ENCODE measurements around the gene BIRC5.

DNA sequence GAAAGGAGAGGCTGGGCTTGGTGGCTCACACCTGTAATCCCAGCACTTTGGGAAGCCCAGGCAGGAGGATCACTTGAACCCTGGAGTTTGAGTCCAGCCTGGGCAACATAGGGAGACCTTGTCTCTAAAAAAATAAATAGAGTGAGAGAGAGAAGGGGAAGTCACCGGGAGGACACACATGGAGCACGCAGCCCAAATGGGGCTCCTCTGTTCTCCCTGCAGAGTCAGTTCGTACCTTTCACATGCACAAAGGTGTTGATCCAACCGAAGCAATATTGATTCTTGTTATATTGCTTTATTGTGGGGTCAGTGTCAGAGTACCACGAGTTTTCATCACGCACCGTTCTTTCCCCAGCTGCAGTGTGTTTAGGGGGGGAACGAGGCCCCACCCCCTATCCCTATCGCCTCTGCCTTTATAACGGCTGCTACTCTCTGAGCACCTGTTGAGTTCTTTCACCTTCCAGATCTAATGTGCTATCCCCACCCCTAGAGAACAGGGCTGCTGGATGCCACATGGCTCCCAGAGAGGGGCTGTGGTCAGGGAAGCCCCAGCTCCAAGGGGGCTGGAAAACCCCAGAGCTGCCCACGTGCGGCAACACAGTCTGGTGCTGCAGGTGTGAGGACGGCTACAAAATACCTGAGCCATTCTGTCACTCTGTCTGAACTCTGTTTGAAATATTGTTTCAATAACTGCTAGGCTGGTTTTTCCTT is 16.4 kb downstream of the BIRC5 start:
- no peak for TF ChIP-seq POLR2AphosphoS5 (IDR thresholded peaks at IDR 0.05)
- TF ChIP-seq, protein P1, sequence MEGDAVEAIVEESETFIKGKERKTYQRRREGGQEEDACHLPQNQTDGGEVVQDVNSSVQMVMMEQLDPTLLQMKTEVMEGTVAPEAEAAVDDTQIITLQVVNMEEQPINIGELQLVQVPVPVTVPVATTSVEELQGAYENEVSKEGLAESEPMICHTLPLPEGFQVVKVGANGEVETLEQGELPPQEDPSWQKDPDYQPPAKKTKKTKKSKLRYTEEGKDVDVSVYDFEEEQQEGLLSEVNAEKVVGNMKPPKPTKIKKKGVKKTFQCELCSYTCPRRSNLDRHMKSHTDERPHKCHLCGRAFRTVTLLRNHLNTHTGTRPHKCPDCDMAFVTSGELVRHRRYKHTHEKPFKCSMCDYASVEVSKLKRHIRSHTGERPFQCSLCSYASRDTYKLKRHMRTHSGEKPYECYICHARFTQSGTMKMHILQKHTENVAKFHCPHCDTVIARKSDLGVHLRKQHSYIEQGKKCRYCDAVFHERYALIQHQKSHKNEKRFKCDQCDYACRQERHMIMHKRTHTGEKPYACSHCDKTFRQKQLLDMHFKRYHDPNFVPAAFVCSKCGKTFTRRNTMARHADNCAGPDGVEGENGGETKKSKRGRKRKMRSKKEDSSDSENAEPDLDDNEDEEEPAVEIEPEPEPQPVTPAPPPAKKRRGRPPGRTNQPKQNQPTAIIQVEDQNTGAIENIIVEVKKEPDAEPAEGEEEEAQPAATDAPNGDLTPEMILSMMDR (IDR thresholded peaks at IDR 0.05) = no peak

Data from gastroesophageal sphincter (tissue), 3 donors.